GM23338 (cell line): ENCODE measurements around the gene SLC25A12. TPM values are rescaled to one million over a fixed set of nuclear protein-coding genes. Genes with fewer than 3 reads are reported as not detected.
A peak's percentile ranks its signal among the peaks of the same experiment; 100 is the strongest.

Experiments used
- ATAC-seq: fragments of 200-7000 bp; cut with Tn5 transposase; 3 replicates; pipeline ENCODE4 v1.9.1; 2020
- DNase-seq: peaks from one replicate; pipeline ENCODE4 v3.0.0-alpha.2; 2015; ENCODE audit warnings: low spot score
- H2AFZ ChIP-seq: fragments of 200-600 bp; sonication (generic); 2 replicates; pipeline ENCODE4 v1.8.0; 2016; ENCODE audit warnings: antibody characterized with exemption, mild to moderate bottlenecking, moderate library complexity
- H3F3A ChIP-seq: fragments of 200-600 bp; sonication (generic); replicated peaks from 2 replicates; pipeline ENCODE4 v1.8.0; 2017; ENCODE audit warnings: antibody characterized with exemption, mixed run types, low read depth
- H3K27ac ChIP-seq: fragments of 200-600 bp; sonication (generic); 2 replicates; pipeline ENCODE4 v1.6.1; 2016; ENCODE audit warnings: low read depth
- H3K27me3 ChIP-seq: fragments of 200-600 bp; sonication (generic); 2 replicates; pipeline ENCODE4 v1.8.0; 2016; ENCODE audit warnings: mild to moderate bottlenecking, mixed run types, moderate library complexity; ENCODE audit not compliant: insufficient read depth
- H3K36me3 ChIP-seq: fragments of 200-600 bp; sonication (generic); 2 replicates; pipeline ENCODE4 v1.8.0; 2016; ENCODE audit warnings: mild to moderate bottlenecking; ENCODE audit not compliant: insufficient read depth
- H3K4me1 ChIP-seq: fragments of 200-600 bp; sonication (generic); 2 replicates; pipeline ENCODE4 v1.8.0; 2016; ENCODE audit warnings: mild to moderate bottlenecking, moderate library complexity; ENCODE audit not compliant: insufficient read depth
- H3K4me2 ChIP-seq: fragments of 200-600 bp; sonication (generic); 2 replicates; pipeline ENCODE4 v1.7.1; 2017; ENCODE audit warnings: mixed run types
- H3K4me3 ChIP-seq: fragments of 200-600 bp; sonication (generic); 2 replicates; pipeline ENCODE4 v1.6.1; 2016; ENCODE audit warnings: mixed run types
- H3K79me2 ChIP-seq: fragments of 200-600 bp; sonication (generic); replicated peaks from 2 replicates; pipeline ENCODE4 v1.8.0; 2017; ENCODE audit warnings: mild to moderate bottlenecking; ENCODE audit not compliant: insufficient read depth
- H3K9me2 ChIP-seq: fragments of 200-600 bp; sonication (generic); 2 replicates; pipeline ENCODE4 v1.8.0; 2017; ENCODE audit not compliant: insufficient read depth
- H4K20me1 ChIP-seq: fragments of 200-600 bp; sonication (generic); replicated peaks from 2 replicates; pipeline ENCODE4 v1.8.0; 2017; ENCODE audit warnings: mild to moderate bottlenecking; ENCODE audit not compliant: insufficient read depth
- H3K27ac Mint-ChIP-seq: 2 replicates; pipeline ENCODE4 v1.8.0; 2020; ENCODE audit warnings: inconsistent platforms, mild to moderate bottlenecking, moderate library complexity, mixed read lengths
- H3K27me3 Mint-ChIP-seq: 3 replicates; pipeline ENCODE4 v1.8.0; 2022; ENCODE audit warnings: low read depth, mild to moderate bottlenecking, moderate library complexity, mixed read lengths, inconsistent platforms; ENCODE audit not compliant: insufficient read depth, poor library complexity
- H3K36me3 Mint-ChIP-seq: 3 replicates; pipeline ENCODE4 v1.8.0; 2021; ENCODE audit warnings: low read depth, mild to moderate bottlenecking, inconsistent platforms, moderate library complexity, mixed read lengths
- H3K4me1 Mint-ChIP-seq: 3 replicates; pipeline ENCODE4 v1.8.0; 2020; ENCODE audit warnings: mild to moderate bottlenecking, inconsistent platforms, mixed read lengths
- H3K4me3 Mint-ChIP-seq: 3 replicates; pipeline ENCODE4 v1.8.0; 2021; ENCODE audit warnings: moderate library complexity, mild to moderate bottlenecking, inconsistent platforms, mixed read lengths
- H3K9me3 Mint-ChIP-seq: 3 replicates; pipeline ENCODE4 v1.8.0; 2020; ENCODE audit warnings: moderate library complexity, mild to moderate bottlenecking, inconsistent platforms, mixed read lengths
- CREB1 ChIP-seq: fragments of 250-450 bp; sonication (Bioruptor Pico); IDR thresholded peaks from 2 replicates; pipeline ENCODE4 v1.5.0; 2020; ENCODE audit warnings: low read depth, mild to moderate bottlenecking, moderate library complexity
- ETS1 ChIP-seq: IDR thresholded peaks from 2 replicates; pipeline ENCODE4 v1.6.1; 2016; ENCODE audit warnings: antibody characterized with exemption
- EZH2 ChIP-seq: fragments of 200-600 bp; sonication (generic); IDR thresholded peaks from one replicate; pipeline ENCODE4 v1.8.0; 2017; ENCODE audit warnings: antibody characterized with exemption, mild to moderate bottlenecking, low read depth; ENCODE audit not compliant: unreplicated experiment
- JUNB ChIP-seq: IDR thresholded peaks from one replicate; pipeline ENCODE4 v1.6.1; 2016; ENCODE audit warnings: antibody characterized with exemption; ENCODE audit not compliant: unreplicated experiment
- REST ChIP-seq: IDR thresholded peaks from one replicate; pipeline ENCODE4 v1.6.1; 2018; ENCODE audit warnings: antibody characterized with exemption; ENCODE audit not compliant: unreplicated experiment
- STAT1 ChIP-seq: IDR thresholded peaks from one replicate; pipeline ENCODE4 v1.6.1; 2016; ENCODE audit warnings: antibody characterized with exemption; ENCODE audit not compliant: unreplicated experiment
- ZNF114 ChIP-seq: fragments of 250-450 bp; sonication (Bioruptor Pico); IDR thresholded peaks from 2 replicates; pipeline ENCODE4 v1.5.0; 2020; ENCODE audit warnings: mild to moderate bottlenecking, moderate library complexity
- ZNF462 ChIP-seq: fragments of 250-450 bp; sonication (Bioruptor Pico); IDR thresholded peaks from 2 replicates; pipeline ENCODE4 v1.5.0; 2020; ENCODE audit warnings: mild to moderate bottlenecking, moderate library complexity
- polyA plus RNA-seq: library from polyadenylated mRNA; unstranded; fragments of >200 nt; fragmentation: Nextera tagmentation; extraction: Ambion mirVana; gene quantifications from 2 replicates; pipeline ENCODE4 v1.2.1, GENCODE V29; 2016
- total RNA-seq: library from RNA; depleted of rRNA; stranded (reverse); fragments of >200 nt; shearing (Covaris generic); gene quantifications from 2 replicates; pipeline ENCODE4 v1.2.3, GENCODE V29; 2014

Gene SLC25A12
- total and polyA plus RNA-seq, 2 experiments from 2014 or later = 4.8 to 14.8 TPM

DNA sequence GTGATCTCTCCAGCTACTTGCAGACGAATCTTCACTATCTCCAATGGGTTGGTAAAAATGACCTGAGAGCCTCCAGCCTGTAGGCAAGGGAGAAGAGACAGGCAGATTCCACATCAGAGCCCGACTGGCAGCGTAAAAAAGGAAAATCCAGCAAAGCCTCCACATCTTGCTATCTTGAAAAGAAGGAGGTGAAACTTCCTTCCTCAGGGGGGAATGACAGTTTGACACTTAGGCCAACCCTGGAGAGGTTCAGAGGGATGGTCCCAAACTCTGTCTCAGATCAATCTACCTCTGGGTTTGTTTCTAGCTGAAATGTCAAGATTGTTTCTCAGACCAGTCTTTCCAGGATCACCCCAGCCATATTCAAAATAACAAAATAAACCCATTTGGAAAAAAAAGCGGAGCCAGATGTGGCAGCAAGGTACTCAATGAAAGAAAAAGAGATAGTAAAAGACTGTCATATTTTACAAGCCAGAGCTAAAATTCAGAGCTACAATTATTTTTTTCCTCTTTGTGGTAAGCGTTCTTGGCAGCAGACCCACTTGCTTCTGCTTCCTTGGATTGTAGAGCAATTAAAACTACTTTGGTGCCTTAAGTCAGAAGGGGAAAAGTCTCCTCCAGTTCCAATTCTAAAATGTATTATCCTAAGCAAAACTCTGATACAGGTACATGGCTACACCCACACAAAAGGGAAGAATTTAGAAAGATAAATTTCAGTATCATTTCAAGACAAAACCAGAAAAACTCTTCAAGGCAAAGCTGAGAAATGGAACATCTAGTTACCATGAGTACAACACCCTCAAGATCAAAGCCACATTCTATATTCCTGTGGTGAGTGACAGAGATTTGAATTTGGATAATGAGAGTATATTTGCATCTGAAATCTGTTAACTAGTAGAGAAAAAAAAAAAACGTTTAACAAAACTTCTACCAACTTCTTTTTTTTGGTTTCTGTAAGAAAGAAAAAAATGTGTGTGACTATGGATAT, 100.1 kb downstream of the SLC25A12 start:
- Mint-ChIP-seq H3K36me3 (no peaks in the 10 kb centered on the region; the same call in 2 of the 3 replicates), H3K27me3 (peaks cover 2% of the 10 kb centered on the region), H3K9me3 (no peaks in the 10 kb centered on the region), H3K27ac (no peak overlapping the region; the same call in 1 of the 2 replicates), H3K4me3 (no peak overlapping the region), H3K4me1 (peaks cover 48% of the 10 kb centered on the region)
- ATAC-seq = no peak
- no peaks in the 10 kb centered on the region for H3K27me3 ChIP-seq
- H3F3A ChIP-seq = no peaks in the 10 kb centered on the region
- no peaks in the 10 kb centered on the region; the same call in 1 of the 2 replicates for H4K20me1 ChIP-seq
- no peaks in the 10 kb centered on the region for H3K9me2 ChIP-seq
- H3K36me3 ChIP-seq = no peaks in the 10 kb centered on the region
- TF ChIP-seq EZH2 (no peak), ZNF114 (no peak), JUNB (no peak), ETS1 (no peak), REST (no peak), ZNF462 (CRISPR knock-in tag) (no peak), CREB1 (CRISPR knock-in tag) (no peak), STAT1 (no peak)
- no peak overlapping the region for H2AFZ ChIP-seq
- H3K4me2 ChIP-seq = 0 out of 2 replicates have a peak overlapping the region, but pooled peaks have one; percentile 33
- DNase-seq = peak; percentile 15
- H3K4me3 ChIP-seq = no peak overlapping the region
- H3K79me2 ChIP-seq = no peaks in the 10 kb centered on the region
- H3K4me1 ChIP-seq = peaks cover 36% of the 10 kb centered on the region
- H3K27ac ChIP-seq = no peak overlapping the region
